SHP77 treated with DMSO at 0.1 percent for 48 hours (cell line): ENCODE results near the gene PPP4R4.
"Not testable (repeated sequence)": the region's sequence is repeated elsewhere in the genome, so short reads cannot be mapped to it uniquely, and the experiment has no call there.

Experiments used
- DNase-seq: peaks from one replicate; lab custom pipeline; 2025; lab: John Stamatoyannopoulos, UW

The PPP4R4 gene

GRCh38 chr14:94177806-94178205 lies 3.7 kb downstream of the PPP4R4 start:
- DNase-seq: no peak

GRCh38 chr14:94179244-94179643 lies 5.1 kb downstream of the PPP4R4 start:
- no peak for DNase-seq

- no peak for DNase-seq
Measured at GRCh38 chr14:94180655-94181271, 6.6 kb downstream of the PPP4R4 start.

GRCh38 chr14:94181835-94182234 lies 7.7 kb downstream of the PPP4R4 start:
- no peak for DNase-seq

GRCh38 chr14:94192536-94192935 lies 18.4 kb downstream of the PPP4R4 start:
- DNase-seq: no peak

- no peak for DNase-seq
Measured at GRCh38 chr14:94193776-94194175, 19.7 kb downstream of the PPP4R4 start.

GRCh38 chr14:94196057-94196456 lies 21.9 kb downstream of the PPP4R4 start:
- no peak for DNase-seq

- DNase-seq: no peak
Measured at GRCh38 chr14:94203473-94204210, 29.5 kb downstream of the PPP4R4 start.

GRCh38 chr14:94213021-94213420 lies 38.9 kb downstream of the PPP4R4 start:
- DNase-seq: no peak

- no peak for DNase-seq
Measured at GRCh38 chr14:94213741-94214140, 39.6 kb downstream of the PPP4R4 start.

GRCh38 chr14:94217116-94217515 lies 43.0 kb downstream of the PPP4R4 start:
- DNase-seq: no peak

- DNase-seq: not testable (repeated sequence)
Measured at GRCh38 chr14:94218198-94218886, 44.2 kb downstream of the PPP4R4 start.

GRCh38 chr14:94224040-94224439 lies 49.9 kb downstream of the PPP4R4 start:
- no peak for DNase-seq

GRCh38 chr14:94225460-94226378 lies 51.6 kb downstream of the PPP4R4 start:
- DNase-seq: no peak

- DNase-seq: no peak
Measured at GRCh38 chr14:94227029-94227428, 52.9 kb downstream of the PPP4R4 start.

- no peak for DNase-seq
Measured at GRCh38 chr14:94237046-94237445, 62.9 kb downstream of the PPP4R4 start.

- no peak for DNase-seq
Measured at GRCh38 chr14:94237983-94238382, 63.9 kb downstream of the PPP4R4 start.

- DNase-seq: no peak
Measured at GRCh38 chr14:94239406-94239805, 65.3 kb downstream of the PPP4R4 start.

- DNase-seq: no peak
Measured at GRCh38 chr14:94244182-94244581, 70.1 kb downstream of the PPP4R4 start.

- not testable (repeated sequence) for DNase-seq
Measured at GRCh38 chr14:94264195-94264594, 90.1 kb downstream of the PPP4R4 start.

GRCh38 chr14:94267352-94267751 lies 93.2 kb downstream of the PPP4R4 start:
- no peak for DNase-seq

- DNase-seq: not testable (repeated sequence)
Measured at GRCh38 chr14:94268582-94268981, 94.5 kb downstream of the PPP4R4 start.
